Adipocyte (in vitro differentiated cells): ENCODE measurements around the gene NSD2.
A peak's percentile ranks its signal among the peaks of the same experiment; 100 is the strongest.
"Not testable (repeated sequence)": the region's sequence is repeated elsewhere in the genome, so short reads cannot be mapped to it uniquely, and the experiment has no call there.

Experiments used
- DNase-seq: peaks from one replicate; pipeline ENCODE4 v3.0.0-alpha.2; 2015; ENCODE audit warnings: low read depth
- H3K27me3 ChIP-seq: replicated peaks from 2 replicates; pipeline ENCODE4 v1.7.0; 2013; ENCODE audit warnings: mild to moderate bottlenecking, low read length, moderate library complexity; ENCODE audit not compliant: control insufficient read depth, insufficient read depth
- H3K36me3 ChIP-seq: 2 replicates; pipeline ENCODE4 v1.7.0; 2013; ENCODE audit warnings: low read length, mild to moderate bottlenecking, moderate library complexity; ENCODE audit not compliant: control insufficient read depth, insufficient read depth, severe bottlenecking
- H3K4me1 ChIP-seq: 2 replicates; pipeline ENCODE4 v1.7.0; 2013; ENCODE audit warnings: mild to moderate bottlenecking, low read length, moderate library complexity; ENCODE audit not compliant: control insufficient read depth, insufficient read depth
- H3K4me3 ChIP-seq: 2 replicates; pipeline ENCODE4 v1.7.0; 2013; ENCODE audit warnings: mild to moderate bottlenecking, low read length, moderate library complexity
- H3K9ac ChIP-seq: 2 replicates; pipeline ENCODE4 v1.7.0; 2013; ENCODE audit warnings: mild to moderate bottlenecking, low read length, moderate library complexity
- H3K9me3 ChIP-seq: 2 replicates; pipeline ENCODE4 v1.7.0; 2013; ENCODE audit warnings: mild to moderate bottlenecking, low read length, moderate library complexity; ENCODE audit not compliant: control insufficient read depth

Gene NSD2

GRCh38 chr4:2024683-2025082, 153.5 kb downstream of the NSD2 start:
- Histone ChIP-seq H3K4me1 (no peaks in the 10 kb centered on the region), H3K4me3 (no peak overlapping the region), H3K27me3 (no peaks in the 10 kb centered on the region), H3K9ac (no peak overlapping the region), H3K36me3 (no peaks in the 10 kb centered on the region), H3K9me3 (peaks cover 7% of the 10 kb centered on the region)
- DNase-seq: peak; percentile 37

- Histone ChIP-seq H3K4me1 (no peaks in the 10 kb centered on the region), H3K4me3 (no peak overlapping the region), H3K36me3 (no peaks in the 10 kb centered on the region), H3K27me3 (peaks cover 5% of the 10 kb centered on the region), H3K9ac (no peak overlapping the region), H3K9me3 (peaks cover 7% of the 10 kb centered on the region)
- no peak for DNase-seq
These were observed 154.6 kb downstream of the NSD2 start for GRCh38 chr4:2025817-2026216.

GRCh38 chr4:2027120-2027519, 155.9 kb downstream of the NSD2 start:
- peaks cover 11% of the 10 kb centered on the region for H3K9me3 ChIP-seq
- DNase-seq, H3K27me3 ChIP-seq, H3K4me3 ChIP-seq, H3K36me3 ChIP-seq, H3K9ac ChIP-seq, H3K4me1 ChIP-seq: not testable (repeated sequence)

- H3K9ac ChIP-seq, H3K4me3 ChIP-seq, H3K4me1 ChIP-seq, DNase-seq, H3K36me3 ChIP-seq, H3K9me3 ChIP-seq: not testable (repeated sequence)
- H3K27me3 ChIP-seq: peaks cover 26% of the 10 kb centered on the region
These were observed 160.0 kb downstream of the NSD2 start for GRCh38 chr4:2031161-2031560.
